Hepatocyte (in vitro differentiated cells): ENCODE data around the gene MAP4K5. TPM values are rescaled to one million over a fixed set of nuclear protein-coding genes. Genes with fewer than 3 reads are reported as not detected.

ENCODE experiments used
- DNase-seq: peaks from one replicate; pipeline ENCODE4 v3.0.0-alpha.2; 2016; ENCODE audit warnings: low spot score
- H2AFZ ChIP-seq: fragments of 200-600 bp; sonication (generic); 2 replicates; pipeline ENCODE4 v1.6.0; 2016; ENCODE audit warnings: antibody characterized with exemption, mild to moderate bottlenecking
- H3K27ac ChIP-seq: fragments of 200-600 bp; sonication (generic); 2 replicates; pipeline ENCODE4 v1.5.1; 2016; ENCODE audit warnings: mild to moderate bottlenecking
- H3K27me3 ChIP-seq: fragments of 200-600 bp; sonication (generic); 2 replicates; pipeline ENCODE4 v1.6.1; 2016
- H3K36me3 ChIP-seq: fragments of 200-600 bp; sonication (generic); replicated peaks from 2 replicates; pipeline ENCODE4 v1.5.1; 2016; ENCODE audit warnings: low read depth; ENCODE audit not compliant: insufficient read depth
- H3K4me1 ChIP-seq: fragments of 200-600 bp; sonication (generic); 2 replicates; pipeline ENCODE4 v1.5.1; 2016; ENCODE audit warnings: mild to moderate bottlenecking, moderate library complexity; ENCODE audit not compliant: insufficient read depth
- H3K4me2 ChIP-seq: fragments of 200-600 bp; sonication (generic); 2 replicates; pipeline ENCODE4 v1.6.0; 2016
- H3K4me3 ChIP-seq: fragments of 200-600 bp; sonication (generic); 2 replicates; pipeline ENCODE4 v1.5.1; 2016; ENCODE audit warnings: mild to moderate bottlenecking
- H3K79me2 ChIP-seq: fragments of 200-600 bp; sonication (generic); 2 replicates; pipeline ENCODE4 v1.6.0; 2017; ENCODE audit warnings: mild to moderate bottlenecking
- H3K9me2 ChIP-seq: fragments of 200-600 bp; sonication (generic); replicated peaks from 2 replicates; pipeline ENCODE4 v1.6.0; 2017; ENCODE audit warnings: mild to moderate bottlenecking; ENCODE audit not compliant: insufficient read depth
- H3K9me3 ChIP-seq: fragments of 200-600 bp; sonication (generic); 2 replicates; pipeline ENCODE4 v1.5.1; 2016; ENCODE audit warnings: low read depth, mild to moderate bottlenecking
- H4K20me1 ChIP-seq: fragments of 200-600 bp; sonication (generic); 2 replicates; pipeline ENCODE4 v1.6.0; 2016; ENCODE audit warnings: mild to moderate bottlenecking; ENCODE audit not compliant: insufficient read depth, poor library complexity, severe bottlenecking
- EZH2 ChIP-seq: fragments of 200-600 bp; sonication (generic); IDR thresholded peaks from 2 replicates; pipeline ENCODE4 v1.6.1; 2016; ENCODE audit warnings: antibody characterized with exemption, mild to moderate bottlenecking, borderline replicate concordance
- EZH2phosphoT487 ChIP-seq: fragments of 200-600 bp; sonication (generic); IDR thresholded peaks from one replicate; pipeline ENCODE4 v1.6.1; 2018; ENCODE audit warnings: antibody characterized with exemption, mild to moderate bottlenecking, low read depth, moderate library complexity; ENCODE audit not compliant: unreplicated experiment, severe bottlenecking
- WGBS: methylation state at CpG from one replicate; pipeline ENCODE4 v1.1.6; 2016; ENCODE audit warnings: low lambda C conversion rate; ENCODE audit errors: missing lambda C conversion rate; 5-methylcytosine and 5-hydroxymethylcytosine counted together
- polyA plus RNA-seq: library from polyadenylated mRNA; unstranded; fragments of >200 nt; fragmentation: Nextera tagmentation; extraction: Ambion mirVana; gene quantifications from 2 replicates; pipeline ENCODE4 v1.2.1, GENCODE V29; 2016
- total RNA-seq: library from RNA; depleted of rRNA; stranded (reverse); fragments of >200 nt; gene quantifications from 2 replicates; pipeline ENCODE4 v1.2.3, GENCODE V29; 2014
- TF ChIP-seq, protein P1 (sequence below): fragments of 200-600 bp; sonication (generic); IDR thresholded peaks from 2 replicates; pipeline ENCODE4 v1.5.1; 2016; ENCODE audit warnings: antibody characterized with exemption, mild to moderate bottlenecking; ENCODE audit not compliant: poor library complexity

MAP4K5 gene
- total and polyA plus RNA-seq, 2 experiments from 2014 or later: 41.0 to 98.6 TPM

DNA sequence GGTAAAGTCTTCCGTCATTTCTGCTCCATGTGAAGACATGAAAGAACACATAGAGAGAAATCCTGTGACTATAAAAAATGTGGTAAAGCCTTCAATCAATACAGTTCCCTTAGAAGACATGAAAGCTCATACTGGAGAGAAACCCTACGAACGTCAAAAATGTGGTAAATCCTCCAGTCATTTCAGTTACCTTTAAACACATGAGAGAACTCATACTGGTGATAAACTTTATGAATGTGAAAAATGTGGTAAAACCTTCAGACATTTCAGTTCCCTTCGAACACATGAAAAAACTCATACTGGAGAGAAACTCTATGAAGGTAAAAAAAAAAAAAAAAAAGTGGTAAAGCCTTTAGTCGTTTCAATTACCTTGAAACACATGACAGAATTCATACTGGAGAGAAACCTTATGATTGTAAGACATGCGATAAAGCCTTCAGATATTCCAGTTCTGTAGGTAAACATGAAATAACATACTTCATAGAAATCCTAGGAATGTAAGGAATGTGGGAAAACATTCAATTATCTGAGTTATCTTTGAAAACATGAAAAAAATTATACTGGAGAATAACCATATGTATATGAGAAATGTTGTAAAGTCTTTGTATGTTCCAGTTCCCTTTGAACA lies 60.4 kb downstream of the MAP4K5 start:
- H3K9me2 ChIP-seq: no peaks in the 10 kb centered on the region
- no peak for DNase-seq
- H4K20me1 ChIP-seq: no peaks in the 10 kb centered on the region
- H3K4me2 ChIP-seq: no peak overlapping the region
- no peaks in the 10 kb centered on the region for H3K79me2 ChIP-seq
- no peak overlapping the region for H2AFZ ChIP-seq
- TF ChIP-seq EZH2: no peak
- TF ChIP-seq, protein P1, sequence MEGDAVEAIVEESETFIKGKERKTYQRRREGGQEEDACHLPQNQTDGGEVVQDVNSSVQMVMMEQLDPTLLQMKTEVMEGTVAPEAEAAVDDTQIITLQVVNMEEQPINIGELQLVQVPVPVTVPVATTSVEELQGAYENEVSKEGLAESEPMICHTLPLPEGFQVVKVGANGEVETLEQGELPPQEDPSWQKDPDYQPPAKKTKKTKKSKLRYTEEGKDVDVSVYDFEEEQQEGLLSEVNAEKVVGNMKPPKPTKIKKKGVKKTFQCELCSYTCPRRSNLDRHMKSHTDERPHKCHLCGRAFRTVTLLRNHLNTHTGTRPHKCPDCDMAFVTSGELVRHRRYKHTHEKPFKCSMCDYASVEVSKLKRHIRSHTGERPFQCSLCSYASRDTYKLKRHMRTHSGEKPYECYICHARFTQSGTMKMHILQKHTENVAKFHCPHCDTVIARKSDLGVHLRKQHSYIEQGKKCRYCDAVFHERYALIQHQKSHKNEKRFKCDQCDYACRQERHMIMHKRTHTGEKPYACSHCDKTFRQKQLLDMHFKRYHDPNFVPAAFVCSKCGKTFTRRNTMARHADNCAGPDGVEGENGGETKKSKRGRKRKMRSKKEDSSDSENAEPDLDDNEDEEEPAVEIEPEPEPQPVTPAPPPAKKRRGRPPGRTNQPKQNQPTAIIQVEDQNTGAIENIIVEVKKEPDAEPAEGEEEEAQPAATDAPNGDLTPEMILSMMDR: no peak
- TF ChIP-seq EZH2phosphoT487: no peak
- no peaks in the 10 kb centered on the region for H3K27me3 ChIP-seq
- H3K36me3 ChIP-seq: no peaks in the 10 kb centered on the region
- H3K9me3 ChIP-seq: peaks cover 29% of the 10 kb centered on the region
- no peak overlapping the region for H3K27ac ChIP-seq
- H3K4me3 ChIP-seq: no peak overlapping the region
- H3K4me1 ChIP-seq: no peaks in the 10 kb centered on the region
- WGBS: 82% methylated on average over 6 of the region's 6 CpGs

DNA sequence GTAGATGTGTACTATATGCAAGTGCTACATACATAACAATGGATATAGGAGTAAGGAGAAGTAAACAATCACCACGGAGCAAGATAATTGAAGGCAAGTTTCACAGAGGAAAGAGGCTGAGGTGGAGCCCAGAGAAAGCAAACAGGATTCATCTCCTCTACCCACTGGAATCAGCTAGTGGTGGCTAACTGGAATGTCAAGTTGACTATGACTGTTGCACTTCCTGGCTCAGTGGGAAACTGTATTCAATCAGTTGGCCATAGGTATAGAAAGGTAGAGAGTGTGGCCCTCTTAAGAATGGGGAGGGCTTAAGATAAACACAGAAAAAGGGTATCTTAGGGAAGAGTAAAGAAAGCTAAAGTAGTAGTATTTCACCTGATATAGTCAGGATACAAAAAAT lies 62.4 kb downstream of the MAP4K5 start:
- Histone ChIP-seq H3K79me2 (no peaks in the 10 kb centered on the region), H3K9me3 (peaks cover 29% of the 10 kb centered on the region), H3K4me1 (no peaks in the 10 kb centered on the region), H3K4me2 (no peak overlapping the region), H3K36me3 (no peaks in the 10 kb centered on the region), H3K9me2 (no peaks in the 10 kb centered on the region), H3K27me3 (no peaks in the 10 kb centered on the region), H4K20me1 (no peaks in the 10 kb centered on the region), H3K27ac (no peak overlapping the region), H3K4me3 (no peak overlapping the region), H2AFZ (no peak overlapping the region)
- 50% methylated on average over 1 of the region's 1 CpG for WGBS
- TF ChIP-seq EZH2phosphoT487: no peak
- no peak for TF ChIP-seq EZH2
- TF ChIP-seq, protein P1: no peak
- DNase-seq: no peak

DNA sequence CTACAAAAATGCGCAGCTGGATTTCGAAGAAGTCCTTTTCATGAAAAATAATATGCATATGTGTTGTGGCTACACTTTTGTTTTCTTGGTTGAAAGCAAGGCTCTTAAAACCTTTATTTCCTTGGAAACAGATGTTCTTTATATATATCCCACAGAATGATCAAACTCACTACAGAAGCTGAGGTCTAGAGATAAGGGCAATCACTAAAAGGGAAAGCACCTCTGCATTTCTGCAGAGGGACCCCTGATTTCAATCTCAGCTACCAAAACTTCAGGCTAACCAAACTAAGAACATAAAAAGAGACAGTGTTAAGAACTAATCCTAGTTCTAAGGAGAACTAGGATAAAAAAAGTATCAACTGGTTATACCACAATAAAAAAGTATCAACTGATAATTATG lies 70.3 kb downstream of the MAP4K5 start:
- H3K27ac ChIP-seq: no peak overlapping the region
- H3K4me1 ChIP-seq: no peaks in the 10 kb centered on the region
- no peaks in the 10 kb centered on the region for H3K9me2 ChIP-seq
- H4K20me1 ChIP-seq: no peaks in the 10 kb centered on the region
- DNase-seq: no peak
- no peaks in the 10 kb centered on the region for H3K9me3 ChIP-seq
- no peak overlapping the region for H2AFZ ChIP-seq
- WGBS: 92% methylated on average over 2 of the region's 2 CpGs
- no peak overlapping the region for H3K4me2 ChIP-seq
- no peak overlapping the region for H3K4me3 ChIP-seq
- H3K36me3 ChIP-seq: no peaks in the 10 kb centered on the region
- no peak for TF ChIP-seq EZH2phosphoT487
- no peak for TF ChIP-seq EZH2
- TF ChIP-seq, protein P1: no peak
- H3K79me2 ChIP-seq: no peaks in the 10 kb centered on the region
- H3K27me3 ChIP-seq: no peaks in the 10 kb centered on the region

DNA sequence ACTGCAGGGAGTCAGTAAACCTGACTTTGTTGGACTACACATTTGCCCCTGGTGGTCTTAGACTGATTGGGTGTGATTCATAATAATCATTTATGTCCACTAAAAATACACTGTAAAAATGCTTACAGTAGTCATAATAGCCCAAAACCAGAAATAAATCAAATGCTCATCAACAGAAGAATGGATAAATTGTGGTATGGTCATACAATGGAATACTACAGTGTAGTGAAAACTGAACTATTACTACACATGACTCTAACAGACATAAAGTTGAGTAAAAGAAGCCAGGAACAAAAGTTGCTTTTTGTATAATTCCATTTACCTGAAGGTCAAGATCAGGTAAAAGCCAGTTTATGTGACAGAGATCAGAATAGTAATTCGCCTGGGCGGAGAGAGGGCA lies 78.5 kb downstream of the MAP4K5 start:
- no peak for TF ChIP-seq EZH2
- TF ChIP-seq, protein P1: no peak
- TF ChIP-seq EZH2phosphoT487: no peak
- no peak overlapping the region for H3K4me3 ChIP-seq
- H3K4me2 ChIP-seq: no peak overlapping the region
- H3K4me1 ChIP-seq: no peaks in the 10 kb centered on the region
- H3K27me3 ChIP-seq: no peaks in the 10 kb centered on the region
- no peak overlapping the region for H2AFZ ChIP-seq
- no peaks in the 10 kb centered on the region for H4K20me1 ChIP-seq
- DNase-seq: no peak
- H3K79me2 ChIP-seq: no peaks in the 10 kb centered on the region
- peak overlapping the region; percentile 39 for H3K27ac ChIP-seq
- WGBS: 100% methylated on average over 2 of the region's 2 CpGs
- H3K36me3 ChIP-seq: no peaks in the 10 kb centered on the region
- H3K9me3 ChIP-seq: no peaks in the 10 kb centered on the region
- H3K9me2 ChIP-seq: no peaks in the 10 kb centered on the region
